Brain pericyte (primary cell): ENCODE results near the gene OR4C12.
"Not testable (repeated sequence)": the region's sequence is repeated elsewhere in the genome, so short reads cannot be mapped to it uniquely, and the experiment has no call there.

Experiments used
- DNase-seq: peaks from one replicate; pipeline ENCODE4 v3.0.0-alpha.2; 2012; ENCODE audit warnings: low read depth, low spot score

Gene OR4C12

GRCh38 chr11:49982435-49982834, at the start of gene OR4C12:
TSS of gene OR4C12 (minus strand) at chr11:49982535. CDS start at chr11:49982501, 34 bp downstream.
- DNase-seq, result not testable (repeated sequence)

GRCh38 chr11:50030193-50030592, 47.9 kb upstream of the OR4C12 start:
- DNase-seq, result no peak

GRCh38 chr11:49995565-49995964, 13.2 kb upstream of the OR4C12 start:
- no peak for DNase-seq

- DNase-seq, result not testable (repeated sequence)
Observed at GRCh38 chr11:49973439-49973838, 8.9 kb downstream of the OR4C12 start.

GRCh38 chr11:49952091-49952490, 30.2 kb downstream of the OR4C12 start, which contains the start of gene OR4C13:
TSS of gene OR4C13 (plus strand) at chr11:49952391. CDS start at chr11:49952423, 32 bp downstream.
- DNase-seq, result no peak

- DNase-seq, result not testable (repeated sequence)
Observed at GRCh38 chr11:49948701-49949100, 33.6 kb downstream of the OR4C12 start.
